ENCODE measurements around the gene PCDHGB4.
"Not testable (repeated sequence)": the region's sequence is repeated elsewhere in the genome, so short reads cannot be mapped to it uniquely, and the experiment has no call there.

Gene PCDHGB4

GRCh38 chr5:141369994-141370848, 17.3 kb upstream of the PCDHGB4 start, which contains the start of gene PCDHGB3:
Gene PCDHGB3 (plus strand): TSS chr5:141370242. CDS start chr5:141370395, 153 bp downstream.
- peak; percentile 69 for DNase-seq

- DNase-seq = no peak
Measured at GRCh38 chr5:141371572-141372475, 15.7 kb upstream of the PCDHGB4 start.

GRCh38 chr5:141373673-141374317, 13.7 kb upstream of the PCDHGB4 start, which contains the start of gene PCDHGA6:
Gene PCDHGA6 (plus strand): TSS chr5:141373891. CDS start chr5:141374084, 193 bp downstream.
- DNase-seq = peak; percentile 38

GRCh38 chr5:141374627-141375026, 12.9 kb upstream of the PCDHGB4 start:
- DNase-seq = no peak

- DNase-seq = not testable (repeated sequence)
Measured at GRCh38 chr5:141375444-141376155, 11.9 kb upstream of the PCDHGB4 start.

- DNase-seq = peak; percentile 24
Measured at GRCh38 chr5:141382469-141383294, 4.8 kb upstream of the PCDHGB4 start, which contains the start of gene PCDHGA7. Gene PCDHGA7 (plus strand): TSS chr5:141382742. CDS start chr5:141382900, 158 bp downstream.

- no peak for DNase-seq
Measured at GRCh38 chr5:141383345-141383744, 4.2 kb upstream of the PCDHGB4 start.

- no peak for DNase-seq
Measured at GRCh38 chr5:141384471-141385267, 2.8 kb upstream of the PCDHGB4 start.

GRCh38 chr5:141388661-141389060, 1.2 kb downstream of the PCDHGB4 start:
- no peak for DNase-seq

- DNase-seq = no peak
Measured at GRCh38 chr5:141389153-141390042, 1.9 kb downstream of the PCDHGB4 start.

GRCh38 chr5:141392429-141393198, 5.1 kb downstream of the PCDHGB4 start, which contains the start of gene PCDHGA8:
Gene PCDHGA8 (plus strand): TSS chr5:141392633. CDS start chr5:141392814, 181 bp downstream.
- peak; percentile 21 for DNase-seq

GRCh38 chr5:141393267-141393666, 5.8 kb downstream of the PCDHGB4 start:
- DNase-seq = no peak

GRCh38 chr5:141394401-141395187, 7.1 kb downstream of the PCDHGB4 start:
- DNase-seq = not testable (repeated sequence)

GRCh38 chr5:141397756-141398551, 10.5 kb downstream of the PCDHGB4 start, which contains the start of gene PCDHGB5:
Gene PCDHGB5 (plus strand): TSS chr5:141397947. CDS start chr5:141398128, 181 bp downstream.
- DNase-seq = peak; percentile 56

- DNase-seq = no peak
Measured at GRCh38 chr5:141398608-141399007, 11.1 kb downstream of the PCDHGB4 start.

GRCh38 chr5:141399555-141400258, 12.2 kb downstream of the PCDHGB4 start:
- DNase-seq = no peak

Data from RPMI8226 (cell line).